IMR-90 (cell line): ENCODE data around the gene ZNF362. TPM values are rescaled to one million over a fixed set of nuclear protein-coding genes. Genes with fewer than 3 reads are reported as not detected.

Experiments used
- ATAC-seq: fragments of 200-7000 bp; cut with Tn5 transposase; 2 replicates; pipeline ENCODE4 v1.9.1; 2020; ENCODE audit warnings: low read depth, mild to moderate bottlenecking, moderate library complexity
- BruUV-seq: library from RNA; stranded (reverse); fragments of 400-500 nt; replicated peaks from 2 replicates; lab custom pipeline; 2021; lab: Mats Ljungman, UMichigan
- CTCF ChIA-PET: fragments of 300-600 bp; formaldehyde crosslinking; extraction: SDS; loops from one replicate; lab custom pipeline; 2021; ENCODE audit warnings: antibody characterized with exemption; lab: Yijun Ruan, JAX
- POLR2A ChIA-PET: fragments of 300-600 bp; sonication (Branson Sonifier 250); formaldehyde crosslinking; loops from one replicate; lab custom pipeline; 2022; ENCODE audit warnings: antibody characterized with exemption; ENCODE audit not compliant: unreplicated experiment; lab: Charles Lee
- DNase-seq: peaks from one replicate; pipeline ENCODE4 v3.0.0; 2013
- H2AFZ ChIP-seq: replicated peaks from 2 replicates; pipeline ENCODE3; 2013; ENCODE audit warnings: low read length, mild to moderate bottlenecking; ENCODE audit not compliant: poor library complexity
- H2AK5ac ChIP-seq: 2 replicates; pipeline ENCODE4 v1.6.1; 2013; ENCODE audit warnings: low read depth, low read length, inconsistent platforms
- H2AK9ac ChIP-seq: replicated peaks from 2 replicates; pipeline ENCODE3; 2013; ENCODE audit warnings: mild to moderate bottlenecking, low read depth, low read length, moderate library complexity; ENCODE audit not compliant: poor library complexity
- H2BK120ac ChIP-seq: 2 replicates; pipeline ENCODE4 v1.6.1; 2013; ENCODE audit warnings: low read depth, low read length, inconsistent platforms
- H2BK15ac ChIP-seq: 3 replicates; pipeline ENCODE4 v1.6.1; 2013; ENCODE audit warnings: low read depth, low read length, inconsistent platforms
- H2BK20ac ChIP-seq: 2 replicates; pipeline ENCODE4 v1.6.1; 2013; ENCODE audit warnings: low read depth, mild to moderate bottlenecking, inconsistent platforms, low read length, moderate library complexity
- H2BK5ac ChIP-seq: 2 replicates; pipeline ENCODE4 v1.6.1; 2013; ENCODE audit warnings: mild to moderate bottlenecking, low read depth, low read length, inconsistent platforms; ENCODE audit not compliant: poor library complexity, severe bottlenecking
- H3K14ac ChIP-seq: replicated peaks from 2 replicates; pipeline ENCODE4 v1.6.1; 2013; ENCODE audit warnings: low read depth, low read length, inconsistent platforms
- H3K18ac ChIP-seq: 2 replicates; pipeline ENCODE4 v1.6.1; 2013; ENCODE audit warnings: low read depth, low read length, control low read depth
- H3K23ac ChIP-seq: 2 replicates; pipeline ENCODE4 v1.6.1; 2013; ENCODE audit warnings: low read depth, low read length, inconsistent platforms
- H3K27ac ChIP-seq: 2 replicates; pipeline ENCODE4 v1.5.1; 2013; ENCODE audit warnings: mild to moderate bottlenecking, control low read depth, low read length; ENCODE audit not compliant: insufficient read depth
- H3K27me3 ChIP-seq: 2 replicates; pipeline ENCODE4 v1.6.1; 2013; ENCODE audit warnings: low read length; ENCODE audit not compliant: control insufficient read depth, insufficient read depth
- H3K36me3 ChIP-seq: 2 replicates; pipeline ENCODE4 v1.6.1; 2013; ENCODE audit warnings: low read length, mixed read lengths; ENCODE audit not compliant: control insufficient read depth, insufficient read depth
- H3K4ac ChIP-seq: 2 replicates; pipeline ENCODE4 v1.6.1; 2013; ENCODE audit warnings: low read depth, low read length, inconsistent platforms
- H3K4me1 ChIP-seq: 2 replicates; pipeline ENCODE4 v1.6.1; 2013; ENCODE audit warnings: low read length, mixed read lengths; ENCODE audit not compliant: control insufficient read depth, insufficient read depth
- H3K4me2 ChIP-seq: 2 replicates; pipeline ENCODE4 v1.6.1; 2013; ENCODE audit warnings: low read depth, mild to moderate bottlenecking, control low read depth, low read length, moderate library complexity
- H3K4me3 ChIP-seq: 2 replicates; pipeline ENCODE4 v1.5.1; 2013; ENCODE audit warnings: low read depth, mild to moderate bottlenecking, control low read depth, low read length, moderate library complexity; ENCODE audit not compliant: insufficient read depth
- H3K56ac ChIP-seq: 2 replicates; pipeline ENCODE4 v1.6.1; 2013; ENCODE audit warnings: low read length, inconsistent platforms; ENCODE audit not compliant: insufficient read depth; ENCODE audit errors: extremely low read depth
- H3K79me1 ChIP-seq, 2 experiments: 2 replicates each; pipeline ENCODE4 v1.6.1; 2013; ENCODE audit warnings: low read length in 2 of 2, inconsistent platforms in 1 of 2, low read depth in 1 of 2
- H3K9ac ChIP-seq: 2 replicates; pipeline ENCODE4 v1.6.1; 2013; ENCODE audit warnings: low read depth, low read length, control low read depth
- H3K9me1 ChIP-seq: 2 replicates; pipeline ENCODE4 v1.6.1; 2013; ENCODE audit warnings: low read length, inconsistent platforms; ENCODE audit not compliant: insufficient read depth
- H3K9me3 ChIP-seq: 2 replicates; pipeline ENCODE4 v1.6.1; 2013; ENCODE audit warnings: low read length; ENCODE audit not compliant: control insufficient read depth, insufficient read depth
- H4K20me1 ChIP-seq: 2 replicates; pipeline ENCODE4 v1.6.1; 2013; ENCODE audit warnings: low read length, inconsistent platforms; ENCODE audit not compliant: insufficient read depth
- H4K5ac ChIP-seq: 2 replicates; pipeline ENCODE4 v1.6.1; 2013; ENCODE audit warnings: mild to moderate bottlenecking, low read depth, low read length, control low read depth
- H4K8ac ChIP-seq, 2 experiments: 2 replicates each; pipeline ENCODE4 v1.6.1; 2013; ENCODE audit warnings: low read depth in 2 of 2, low read length in 2 of 2, control low read depth in 1 of 2, inconsistent platforms in 1 of 2
- H4K91ac ChIP-seq: 2 replicates; pipeline ENCODE4 v1.6.1; 2013; ENCODE audit warnings: low read depth, low read length, inconsistent platforms; ENCODE audit not compliant: insufficient read depth
- BHLHE40 ChIP-seq: fragments of 150-350 bp; IDR thresholded peaks from 2 replicates; pipeline ENCODE4 v1.6.1; 2016; ENCODE audit warnings: mild to moderate bottlenecking, low read depth, low read length
- CEBPB ChIP-seq: IDR thresholded peaks from 2 replicates; pipeline ENCODE4 v1.6.1; 2012; ENCODE audit warnings: low read depth, low read length, improper control_type of control experiment
- CHD1 ChIP-seq: IDR thresholded peaks from 2 replicates; pipeline ENCODE4 v1.6.1; 2012; ENCODE audit warnings: low read depth, low read length, improper control_type of control experiment
- FOS ChIP-seq: fragments of 150-350 bp; IDR thresholded peaks from 2 replicates; pipeline ENCODE4 v1.6.1; 2016; ENCODE audit warnings: low read depth, low read length
- MAFK ChIP-seq: IDR thresholded peaks from 2 replicates; pipeline ENCODE4 v1.6.1; 2012; ENCODE audit warnings: low read depth, low read length, improper control_type of control experiment
- MAZ ChIP-seq: IDR thresholded peaks from 2 replicates; pipeline ENCODE4 v1.6.1; 2012; ENCODE audit warnings: low read depth, mild to moderate bottlenecking, low read length, improper control_type of control experiment, moderate library complexity, borderline replicate concordance
- MXI1 ChIP-seq: IDR thresholded peaks from 2 replicates; pipeline ENCODE4 v1.6.1; 2012; ENCODE audit warnings: low read depth, mild to moderate bottlenecking, low read length, moderate library complexity, borderline replicate concordance
- NFE2L2 ChIP-seq: fragments of 150-350 bp; IDR thresholded peaks from 2 replicates; pipeline ENCODE4 v1.6.1; 2016; ENCODE audit warnings: low read depth, mild to moderate bottlenecking, low read length
- POLR2A ChIP-seq: IDR thresholded peaks from 2 replicates; pipeline ENCODE4 v1.6.1; 2012; ENCODE audit warnings: mild to moderate bottlenecking, low read depth, low read length
- RAD21 ChIP-seq: IDR thresholded peaks from 2 replicates; pipeline ENCODE4 v1.6.1; 2012; ENCODE audit warnings: low read length, improper control_type of control experiment
- RCOR1 ChIP-seq: IDR thresholded peaks from 2 replicates; pipeline ENCODE4 v1.6.1; 2012; ENCODE audit warnings: mild to moderate bottlenecking, low read length, improper control_type of control experiment; ENCODE audit not compliant: insufficient replicate concordance
- RFX5 ChIP-seq: IDR thresholded peaks from 2 replicates; pipeline ENCODE4 v1.8.0; 2012; ENCODE audit warnings: low read depth, mild to moderate bottlenecking, low read length, moderate library complexity
- SMC3 ChIP-seq: fragments of 150-350 bp; IDR thresholded peaks from 2 replicates; pipeline ENCODE4 v1.6.1; 2016; ENCODE audit warnings: low read depth, mild to moderate bottlenecking, antibody characterized with exemption, low read length, moderate library complexity
- WGBS, 2 experiments: methylation state at CpG; one replicate each; pipeline versions ENCODE4 v1.1.5 to v1.1.7; 2013; ENCODE audit warnings: missing lambda C conversion rate in 2 of 2; ENCODE audit not compliant: insufficient read length in 1 of 2; ENCODE audit errors: extremely low coverage in 2 of 2; 5-methylcytosine and 5-hydroxymethylcytosine counted together
- dilution Hi-C: fragments of 300-500 bp; cut with HindIII; formaldehyde crosslinking; loops from one replicate; pipeline ENCODE4 v1.14.3; 2018; ENCODE audit warnings: low sequenced_read_pairs; ENCODE audit not compliant: unreplicated experiment
- in situ Hi-C: fragments of 300-500 bp; cut with MboI; formaldehyde crosslinking; loops from 3 replicates; pipeline ENCODE4 v1.14.3; 2019; ENCODE audit warnings: low sequenced_read_pairs, inconsistent platforms, mixed read lengths
- intact Hi-C: fragments of 100-400 bp; cut with micrococcal nuclease; formaldehyde crosslinking; loops from 2 replicates; pipeline ENCODE4 v1.10.0; 2022
- polyA plus RNA-seq, 3 experiments: library from polyadenylated mRNA; depleted of rRNA; stranded (reverse); fragments of >200 nt; gene quantifications; 2 replicates each; pipeline ENCODE4 v1.2.3, GENCODE V29; 2012; ENCODE audit warnings: low replicate concordance in 1 of 3
- total RNA-seq: library from RNA; depleted of rRNA; stranded (reverse); fragments of >200 nt; gene quantifications from 2 replicates; pipeline ENCODE4 v1.2.3, GENCODE V29; 2012
- TF ChIP-seq, protein P1 (sequence below): fragments of 150-350 bp; IDR thresholded peaks from 2 replicates; pipeline ENCODE4 v1.6.1; 2017; ENCODE audit warnings: mild to moderate bottlenecking, antibody characterized with exemption, low read length, low read depth
- TF ChIP-seq, protein P2 (sequence below): fragments of 150-350 bp; IDR thresholded peaks from 2 replicates; pipeline ENCODE4 v1.6.1; 2016; ENCODE audit warnings: low read depth, mild to moderate bottlenecking, low read length, moderate library complexity, borderline replicate concordance
- TF ChIP-seq, protein P3 (sequence below): conservative IDR thresholded peaks from 2 replicates; pipeline ENCODE4 v1.5.1; 2012; ENCODE audit warnings: mild to moderate bottlenecking, low read depth, low read length, improper control_type of control experiment

The ZNF362 gene
- total and polyA plus RNA-seq, 2 of the 4 experiments (the other 2 are of a cell fraction): 5.7 to 12.9 TPM

DNA sequence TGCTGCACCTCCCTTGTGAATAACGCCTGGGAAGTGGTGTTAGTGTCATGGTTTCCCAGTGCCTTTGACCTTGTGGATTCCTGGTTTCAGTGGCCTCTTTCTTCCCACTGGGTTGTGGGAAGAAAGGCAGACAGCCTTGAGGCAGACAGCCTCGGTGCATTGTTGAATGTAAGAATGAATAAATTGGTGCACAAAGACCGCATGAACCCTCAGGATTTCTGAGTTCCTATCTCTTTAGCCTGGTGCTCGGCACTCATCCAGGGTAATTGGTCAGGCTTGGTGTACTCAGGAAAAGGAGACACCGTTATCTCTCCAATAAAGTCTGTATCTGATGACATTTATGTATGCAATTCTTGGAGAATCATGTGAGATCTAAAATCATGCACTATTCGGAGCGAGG, 5.1 kb downstream of the ZNF362 start:
- CTCF ChIA-PET: no interaction called here
- H3K56ac ChIP-seq: no peak overlapping the region
- H3K9ac ChIP-seq: no peak overlapping the region
- DNase-seq (no peak), ATAC-seq (no peak)
- no peak overlapping the region for H3K4me3 ChIP-seq
- no peak overlapping the region for H3K4ac ChIP-seq
- H4K5ac ChIP-seq: no peak overlapping the region
- no peak overlapping the region for H3K4me2 ChIP-seq
- POLR2A ChIA-PET: no interaction called here
- H2BK20ac ChIP-seq: no peak overlapping the region
- peaks cover 48% of the 10 kb centered on the region for H3K9me1 ChIP-seq
- H3K9me3 ChIP-seq: no peaks in the 10 kb centered on the region
- peaks cover 17% of the 10 kb centered on the region for H3K4me1 ChIP-seq
- peaks cover 9% of the 10 kb centered on the region for H3K36me3 ChIP-seq
- WGBS, 2 experiments: no CpG with 5 or more reads among the region's 7 CpGs
- H3K23ac ChIP-seq: peak overlapping the region; percentile 68; the same call in 1 of the 2 replicates
- H4K8ac ChIP-seq: no peak overlapping the region
- no peak overlapping the region for H3K27ac ChIP-seq
- H3K18ac ChIP-seq: no peak overlapping the region
- no peak overlapping the region for H2AK5ac ChIP-seq
- H2BK5ac ChIP-seq: no peak overlapping the region
- in situ Hi-C loops (no loop called here), dilution Hi-C loops (no loop called here), intact Hi-C loops (no loop called here)
- H4K20me1 ChIP-seq: peaks cover 38% of the 10 kb centered on the region
- H2BK15ac ChIP-seq: no peak overlapping the region
- H3K27me3 ChIP-seq: no peaks in the 10 kb centered on the region
- H4K91ac ChIP-seq: no peak overlapping the region
- no peak overlapping the region for H2AFZ ChIP-seq
- H3K14ac ChIP-seq: no peak overlapping the region
- BruUV-seq: no TSS peak
- H2BK120ac ChIP-seq: no peak overlapping the region
- no peak overlapping the region for H2AK9ac ChIP-seq
- peaks cover 49 to 81% of the 10 kb centered on the region in 2 experiments for H3K79me1 ChIP-seq
- TF ChIP-seq RAD21: no peak
- TF ChIP-seq RFX5: no peak
- TF ChIP-seq BHLHE40: no peak
- no peak for TF ChIP-seq MAZ
- TF ChIP-seq FOS: no peak
- no peak for TF ChIP-seq MAFK
- TF ChIP-seq RCOR1: no peak
- TF ChIP-seq, protein P1, sequence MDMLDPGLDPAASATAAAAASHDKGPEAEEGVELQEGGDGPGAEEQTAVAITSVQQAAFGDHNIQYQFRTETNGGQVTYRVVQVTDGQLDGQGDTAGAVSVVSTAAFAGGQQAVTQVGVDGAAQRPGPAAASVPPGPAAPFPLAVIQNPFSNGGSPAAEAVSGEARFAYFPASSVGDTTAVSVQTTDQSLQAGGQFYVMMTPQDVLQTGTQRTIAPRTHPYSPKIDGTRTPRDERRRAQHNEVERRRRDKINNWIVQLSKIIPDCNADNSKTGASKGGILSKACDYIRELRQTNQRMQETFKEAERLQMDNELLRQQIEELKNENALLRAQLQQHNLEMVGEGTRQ: no peak
- TF ChIP-seq, protein P2, sequence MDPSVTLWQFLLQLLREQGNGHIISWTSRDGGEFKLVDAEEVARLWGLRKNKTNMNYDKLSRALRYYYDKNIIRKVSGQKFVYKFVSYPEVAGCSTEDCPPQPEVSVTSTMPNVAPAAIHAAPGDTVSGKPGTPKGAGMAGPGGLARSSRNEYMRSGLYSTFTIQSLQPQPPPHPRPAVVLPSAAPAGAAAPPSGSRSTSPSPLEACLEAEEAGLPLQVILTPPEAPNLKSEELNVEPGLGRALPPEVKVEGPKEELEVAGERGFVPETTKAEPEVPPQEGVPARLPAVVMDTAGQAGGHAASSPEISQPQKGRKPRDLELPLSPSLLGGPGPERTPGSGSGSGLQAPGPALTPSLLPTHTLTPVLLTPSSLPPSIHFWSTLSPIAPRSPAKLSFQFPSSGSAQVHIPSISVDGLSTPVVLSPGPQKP: no peak
- TF ChIP-seq NFE2L2: no peak
- no peak for TF ChIP-seq CHD1
- TF ChIP-seq SMC3: no peak
- no peak for TF ChIP-seq CEBPB
- no peak for TF ChIP-seq MXI1
- TF ChIP-seq, protein P3, sequence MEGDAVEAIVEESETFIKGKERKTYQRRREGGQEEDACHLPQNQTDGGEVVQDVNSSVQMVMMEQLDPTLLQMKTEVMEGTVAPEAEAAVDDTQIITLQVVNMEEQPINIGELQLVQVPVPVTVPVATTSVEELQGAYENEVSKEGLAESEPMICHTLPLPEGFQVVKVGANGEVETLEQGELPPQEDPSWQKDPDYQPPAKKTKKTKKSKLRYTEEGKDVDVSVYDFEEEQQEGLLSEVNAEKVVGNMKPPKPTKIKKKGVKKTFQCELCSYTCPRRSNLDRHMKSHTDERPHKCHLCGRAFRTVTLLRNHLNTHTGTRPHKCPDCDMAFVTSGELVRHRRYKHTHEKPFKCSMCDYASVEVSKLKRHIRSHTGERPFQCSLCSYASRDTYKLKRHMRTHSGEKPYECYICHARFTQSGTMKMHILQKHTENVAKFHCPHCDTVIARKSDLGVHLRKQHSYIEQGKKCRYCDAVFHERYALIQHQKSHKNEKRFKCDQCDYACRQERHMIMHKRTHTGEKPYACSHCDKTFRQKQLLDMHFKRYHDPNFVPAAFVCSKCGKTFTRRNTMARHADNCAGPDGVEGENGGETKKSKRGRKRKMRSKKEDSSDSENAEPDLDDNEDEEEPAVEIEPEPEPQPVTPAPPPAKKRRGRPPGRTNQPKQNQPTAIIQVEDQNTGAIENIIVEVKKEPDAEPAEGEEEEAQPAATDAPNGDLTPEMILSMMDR: no peak
- no peak for TF ChIP-seq POLR2A
